GM10248 (cell line): ENCODE measurements around the gene IDE.
"Not testable (repeated sequence)": the region's sequence is repeated elsewhere in the genome, so short reads cannot be mapped to it uniquely, and the experiment has no call there.

ENCODE experiments used
- CTCF ChIA-PET: fragments of 300-600 bp; sonication (Branson Sonifier 250); formaldehyde crosslinking; extraction: SDS; loops from one replicate; lab custom pipeline; 2021; ENCODE audit warnings: antibody characterized with exemption; lab: Yijun Ruan, JAX
- POLR2A ChIA-PET: fragments of 350-650 bp; sonication (Branson Sonifier 250); formaldehyde crosslinking; extraction: SDS; loops from one replicate; lab custom pipeline; 2020; ENCODE audit warnings: antibody characterized with exemption; lab: Yijun Ruan, JAX
- DNase-seq: peaks from one replicate; pipeline ENCODE4 v3.0.0; 2012; ENCODE audit errors: extremely low spot score
- CTCF ChIP-seq: IDR thresholded peaks from 2 replicates; pipeline ENCODE4 v1.5.1; 2012; ENCODE audit warnings: mild to moderate bottlenecking, low read depth; ENCODE audit errors: extremely low read depth, missing control alignments, control extremely low read depth

Gene IDE

GRCh38 chr10:92593619-92594588 lies 20.0 kb upstream of the IDE start:
- ChIA-PET CTCF (no interaction called here), POLR2A (no interaction called here)
- DNase-seq, result no peak
- no peak for TF ChIP-seq CTCF

- peak; percentile 93 for DNase-seq
- CTCF ChIA-PET, result interaction anchor here (3.6 kb wide), 1 partner anchor 19 kb away, joined by 23 read pairs; the partner anchor contains the start of gene IDE
- TF ChIP-seq CTCF, result no peak
- POLR2A ChIA-PET, result interaction anchor here (0.7 kb wide), 1 partner anchor 255 kb away, joined by 3 read pairs; the partner anchor contains the start of gene EXOC6
Measured at GRCh38 chr10:92592761-92593618, 19.1 kb upstream of the IDE start, which contains the start of gene KIF11. Gene KIF11, plus strand, starts transcription at chr10:92593130. Its CDS starts 246 bp downstream, at chr10:92593376.

GRCh38 chr10:92591550-92592022 lies 17.7 kb upstream of the IDE start:
- POLR2A ChIA-PET, result no interaction called here
- DNase-seq, result peak; percentile 87
- CTCF ChIA-PET, result interaction anchor here (1.0 to 3.6 kb wide), 12 partner anchors 9 to 294 kb away, joined by 3 to 23 read pairs (median 4); partner anchors contain the start of gene IDE

GRCh38 chr10:92590623-92591549 lies 17.0 kb upstream of the IDE start:
- DNase-seq, result peak; percentile 49
- POLR2A ChIA-PET, result interaction anchor here (0.6 kb wide), 1 partner anchor 17 kb away, joined by 3 read pairs; the partner anchor contains the start of gene IDE
- TF ChIP-seq CTCF, result peak; percentile 41
- CTCF ChIA-PET, result interaction anchor here (0.7 to 3.6 kb wide), 23 partner anchors 9 to 295 kb away, joined by 3 to 23 read pairs (median 3); partner anchors contain the start of genes EXOC6 and IDE

More at GRCh38 chr10:92591550-92592022, 17.7 kb upstream of the IDE start:
- no peak for TF ChIP-seq CTCF

GRCh38 chr10:92582347-92582746 lies 8.5 kb upstream of the IDE start:
- POLR2A ChIA-PET, result not testable (repeated sequence)

GRCh38 chr10:92575961-92576360 lies 2.1 kb upstream of the IDE start:
- TF ChIP-seq CTCF, result no peak
- DNase-seq, result no peak
- ChIA-PET POLR2A (no interaction called here), CTCF (interaction anchor here (0.7 to 7.6 kb wide), 5 partner anchors 15 to 63 kb away, joined by 3 to 63 read pairs (median 19); partner anchors contain the start of gene KIF11)

More at GRCh38 chr10:92582347-92582746, 8.5 kb upstream of the IDE start:
- DNase-seq, CTCF ChIA-PET: not testable (repeated sequence)
